Mesothelial cell of epicardium (in vitro differentiated cells): Measurements from ENCODE around the gene NEK6. TPM values are rescaled to one million over a fixed set of nuclear protein-coding genes. Genes with fewer than 3 reads are reported as not detected.
A peak's percentile ranks its signal among the peaks of the same experiment; 100 is the strongest.

Source experiments
- DNase-seq, 2 experiments: peaks; one replicate each; pipeline ENCODE4 v3.0.0; 2021; ENCODE audit warnings: low spot score in 2 of 2; ENCODE audit not compliant: unreplicated experiment in 2 of 2
- H3K27ac Mint-ChIP-seq: 2 replicates; pipeline ENCODE4 v1.8.0; 2021; ENCODE audit warnings: mixed read lengths
- H3K27me3 Mint-ChIP-seq: 2 replicates; pipeline ENCODE4 v1.8.0; 2021; ENCODE audit warnings: low read depth, mixed read lengths
- H3K36me3 Mint-ChIP-seq: 2 replicates; pipeline ENCODE4 v1.8.0; 2021; ENCODE audit warnings: mixed read lengths
- H3K4me1 Mint-ChIP-seq: 2 replicates; pipeline ENCODE4 v1.8.0; 2021; ENCODE audit warnings: mixed read lengths
- H3K4me3 Mint-ChIP-seq: 2 replicates; pipeline ENCODE4 v1.8.0; 2021; ENCODE audit warnings: mild to moderate bottlenecking, moderate library complexity, mixed read lengths
- H3K9me3 Mint-ChIP-seq: 2 replicates; pipeline ENCODE4 v1.8.0; 2021; ENCODE audit warnings: mixed read lengths
- total RNA-seq: library from RNA; stranded (reverse); gene quantifications from 3 replicates; pipeline ENCODE4 v1.2.1, GENCODE V29; 2021
- TF ChIP-seq, protein P1 (sequence below): fragments of 200-600 bp; sonication (generic); IDR thresholded peaks from one replicate; pipeline ENCODE4 v1.5.0; 2021; ENCODE audit warnings: antibody characterized with exemption; ENCODE audit not compliant: unreplicated experiment

NEK6 gene
- total RNA-seq, 1 donor from 2014 or later, result 42.9 TPM

DNA sequence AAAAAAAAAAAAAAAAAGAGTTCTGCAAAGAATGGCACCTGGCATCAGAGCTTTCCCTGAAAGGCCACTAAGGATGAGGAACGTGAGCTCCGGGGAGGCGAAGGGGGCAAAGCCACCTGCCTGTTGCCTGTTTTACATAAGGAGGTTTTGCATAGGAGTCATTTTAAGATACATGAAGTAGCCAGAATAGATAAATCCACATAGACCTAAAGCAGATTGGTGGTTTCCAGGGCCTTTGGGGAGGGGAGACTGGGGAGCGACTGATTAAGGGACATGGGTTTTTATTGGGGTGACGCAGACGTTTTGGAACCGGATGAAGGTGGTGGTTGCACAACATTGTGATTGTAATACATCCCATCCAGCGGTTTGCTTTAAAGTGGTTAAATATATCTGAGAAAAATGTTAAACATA is 7.1 kb downstream of the NEK6 start:
- Mint-ChIP-seq H3K27me3 (no peaks in the 10 kb centered on the region), H3K4me1 (peaks cover 29% of the 10 kb centered on the region), H3K27ac (peak overlapping the region; percentile 60), H3K4me3 (no peak overlapping the region), H3K9me3 (no peaks in the 10 kb centered on the region), H3K36me3 (no peaks in the 10 kb centered on the region)
- DNase-seq, result no peak
- TF ChIP-seq, protein P1, sequence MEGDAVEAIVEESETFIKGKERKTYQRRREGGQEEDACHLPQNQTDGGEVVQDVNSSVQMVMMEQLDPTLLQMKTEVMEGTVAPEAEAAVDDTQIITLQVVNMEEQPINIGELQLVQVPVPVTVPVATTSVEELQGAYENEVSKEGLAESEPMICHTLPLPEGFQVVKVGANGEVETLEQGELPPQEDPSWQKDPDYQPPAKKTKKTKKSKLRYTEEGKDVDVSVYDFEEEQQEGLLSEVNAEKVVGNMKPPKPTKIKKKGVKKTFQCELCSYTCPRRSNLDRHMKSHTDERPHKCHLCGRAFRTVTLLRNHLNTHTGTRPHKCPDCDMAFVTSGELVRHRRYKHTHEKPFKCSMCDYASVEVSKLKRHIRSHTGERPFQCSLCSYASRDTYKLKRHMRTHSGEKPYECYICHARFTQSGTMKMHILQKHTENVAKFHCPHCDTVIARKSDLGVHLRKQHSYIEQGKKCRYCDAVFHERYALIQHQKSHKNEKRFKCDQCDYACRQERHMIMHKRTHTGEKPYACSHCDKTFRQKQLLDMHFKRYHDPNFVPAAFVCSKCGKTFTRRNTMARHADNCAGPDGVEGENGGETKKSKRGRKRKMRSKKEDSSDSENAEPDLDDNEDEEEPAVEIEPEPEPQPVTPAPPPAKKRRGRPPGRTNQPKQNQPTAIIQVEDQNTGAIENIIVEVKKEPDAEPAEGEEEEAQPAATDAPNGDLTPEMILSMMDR, result no peak

DNA sequence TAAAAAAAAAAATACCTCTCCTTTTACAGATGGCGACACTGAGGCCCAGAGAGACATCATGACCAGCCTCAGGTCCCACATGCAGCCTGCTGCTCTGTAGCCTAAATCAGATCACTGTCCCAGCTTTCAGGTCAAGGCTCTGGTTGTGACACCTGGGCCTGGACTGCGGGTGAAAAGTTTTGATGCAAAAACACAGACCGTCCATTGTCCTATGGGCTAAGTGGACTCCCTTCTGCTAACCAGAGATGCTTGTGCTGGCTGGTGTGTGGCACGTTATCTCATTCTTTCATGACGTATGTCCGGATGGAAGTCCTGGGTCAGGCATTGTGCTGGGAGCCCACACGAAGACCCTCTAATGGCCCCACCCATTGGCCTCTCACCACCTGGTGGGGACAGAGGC is 7.8 kb downstream of the NEK6 start:
- Mint-ChIP-seq H3K4me3 (no peak overlapping the region), H3K27me3 (no peaks in the 10 kb centered on the region), H3K9me3 (no peaks in the 10 kb centered on the region), H3K4me1 (peaks cover 28% of the 10 kb centered on the region), H3K27ac (no peak overlapping the region), H3K36me3 (peaks cover 1% of the 10 kb centered on the region)
- DNase-seq, result no peak
- TF ChIP-seq, protein P1, result no peak

DNA sequence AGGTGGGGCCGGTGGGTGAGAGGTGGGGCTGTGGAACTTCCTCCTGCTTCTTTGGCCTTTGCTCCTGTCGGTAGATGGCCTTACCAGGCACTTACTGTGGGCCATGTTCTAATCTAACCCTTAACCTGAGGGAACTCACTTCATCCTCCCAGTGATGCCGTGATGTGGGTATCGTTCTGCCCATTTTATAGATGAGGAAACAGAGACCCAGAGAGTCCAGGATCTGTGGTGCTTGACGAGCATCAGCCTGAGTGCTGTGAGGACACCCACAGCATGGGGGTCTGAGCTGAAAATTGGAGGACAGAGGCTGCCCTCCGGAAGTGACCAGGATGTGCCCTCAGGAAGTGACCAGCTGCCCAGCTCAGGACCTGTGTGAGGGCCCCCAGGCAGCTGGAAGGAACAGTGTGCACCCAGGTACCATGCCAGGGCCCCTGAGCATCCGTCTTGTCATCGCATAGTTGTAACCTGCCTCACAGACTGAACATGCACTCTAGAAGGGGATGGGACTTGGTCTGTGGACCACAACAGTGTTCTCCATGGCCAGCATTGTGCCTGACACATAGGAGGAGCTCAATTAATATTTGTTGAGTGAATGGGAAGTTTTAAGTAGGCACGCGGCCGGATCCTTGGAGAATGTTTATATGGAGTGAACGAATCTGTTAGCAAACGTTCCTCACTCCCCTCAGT is 8.5 kb downstream of the NEK6 start:
- DNase-seq, result no peak
- Mint-ChIP-seq H3K27me3 (no peaks in the 10 kb centered on the region), H3K27ac (no peak overlapping the region), H3K9me3 (no peaks in the 10 kb centered on the region), H3K4me1 (peaks cover 25% of the 10 kb centered on the region), H3K4me3 (no peak overlapping the region), H3K36me3 (peaks cover 1% of the 10 kb centered on the region)
- TF ChIP-seq, protein P1, result no peak

DNA sequence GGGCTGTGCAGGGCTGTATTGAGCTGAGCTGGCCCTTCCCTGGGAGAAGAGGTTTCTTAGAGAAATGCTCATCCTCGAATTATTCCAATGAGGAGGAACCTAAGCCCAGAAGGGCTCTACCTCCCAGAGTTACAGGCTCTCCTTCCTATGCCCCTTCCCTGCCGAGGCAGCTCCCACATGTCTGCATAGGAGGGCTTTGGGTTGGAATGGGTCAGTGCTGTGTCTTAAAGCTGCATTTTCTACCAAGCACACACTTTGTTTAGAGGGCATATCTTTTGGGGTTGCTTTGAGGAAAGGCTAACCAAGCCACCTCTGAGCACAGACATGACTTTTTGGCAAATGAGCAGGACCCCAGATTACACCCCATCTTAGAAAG is 9.1 kb downstream of the NEK6 start:
- Mint-ChIP-seq H3K4me1 (peaks cover 20% of the 10 kb centered on the region), H3K9me3 (no peaks in the 10 kb centered on the region), H3K27me3 (no peaks in the 10 kb centered on the region), H3K27ac (no peak overlapping the region), H3K4me3 (no peak overlapping the region), H3K36me3 (peaks cover 1% of the 10 kb centered on the region)
- TF ChIP-seq, protein P1, result no peak
- DNase-seq, result no peak

DNA sequence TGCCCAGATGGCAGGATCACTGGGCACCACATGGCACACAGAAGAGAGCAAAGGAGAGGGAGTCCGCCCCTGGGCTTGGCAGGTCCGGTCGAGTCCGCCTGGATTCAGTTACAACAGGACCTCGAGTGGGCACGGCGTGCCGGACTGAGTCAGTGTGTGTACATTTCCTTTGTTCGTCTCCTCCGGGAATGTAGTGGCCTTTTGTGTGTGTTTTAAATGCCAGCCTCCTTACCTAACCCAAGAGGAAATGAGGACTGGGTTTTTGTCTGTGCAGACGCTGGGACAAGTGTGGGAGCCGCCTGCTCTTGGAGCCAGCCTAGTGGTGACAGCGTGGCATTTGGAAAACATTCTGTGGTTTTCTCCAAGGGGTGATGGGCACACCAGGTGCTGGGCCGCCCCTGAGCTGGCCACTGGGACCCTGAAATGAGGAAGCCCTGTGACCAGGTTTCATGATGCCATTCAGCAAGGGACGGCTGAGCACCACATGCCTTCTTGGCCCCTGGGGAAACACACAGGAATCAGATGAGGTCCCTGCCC is 9.6 kb downstream of the NEK6 start:
- TF ChIP-seq, protein P1, result no peak
- peaks cover 1% of the 10 kb centered on the region for H3K36me3 Mint-ChIP-seq
- peaks cover 14% of the 10 kb centered on the region for H3K4me1 Mint-ChIP-seq
- no peak overlapping the region for H3K4me3 Mint-ChIP-seq
- no peaks in the 10 kb centered on the region for H3K9me3 Mint-ChIP-seq
- no peaks in the 10 kb centered on the region for H3K27me3 Mint-ChIP-seq
- no peak overlapping the region for H3K27ac Mint-ChIP-seq
- no peak for DNase-seq
